ENCODE data around the gene RSPH9.
"Not testable (repeated sequence)": the region's sequence is repeated elsewhere in the genome, so short reads cannot be mapped to it uniquely, and the experiment has no call there.

Gene RSPH9

GRCh38 chr6:43689421-43689820 is 44.6 kb downstream of the RSPH9 start:
- no peak for DNase-seq

- DNase-seq, result peak; percentile 55
Measured at GRCh38 chr6:43695215-43695966, 50.6 kb downstream of the RSPH9 start.

GRCh38 chr6:43695967-43696291 is 51.1 kb downstream of the RSPH9 start:
- no peak for DNase-seq

- peak; percentile 85 for DNase-seq
Measured at GRCh38 chr6:43697421-43697820, 52.6 kb downstream of the RSPH9 start.

GRCh38 chr6:43698584-43699349 is 53.9 kb downstream of the RSPH9 start:
- DNase-seq, result no peak

- DNase-seq, result peak; percentile 80
Measured at GRCh38 chr6:43699564-43700186, 54.8 kb downstream of the RSPH9 start.

- not testable (repeated sequence) for DNase-seq
Measured at GRCh38 chr6:43700939-43701560, 56.2 kb downstream of the RSPH9 start.

GRCh38 chr6:43702171-43702533 is 57.3 kb downstream of the RSPH9 start:
- peak; percentile 59 for DNase-seq

GRCh38 chr6:43702534-43703440 is 58.0 kb downstream of the RSPH9 start:
- DNase-seq, result peak; percentile 99

- peak; percentile 49 for DNase-seq
Measured at GRCh38 chr6:43703512-43704429, 58.9 kb downstream of the RSPH9 start.

GRCh38 chr6:43705996-43706395 is 61.2 kb downstream of the RSPH9 start:
- peak; percentile 18 for DNase-seq

GRCh38 chr6:43706788-43707187 is 62.0 kb downstream of the RSPH9 start:
- no peak for DNase-seq

- DNase-seq, result no peak
Measured at GRCh38 chr6:43707269-43707668, 62.4 kb downstream of the RSPH9 start.

- no peak for DNase-seq
Measured at GRCh38 chr6:43707767-43708166, 62.9 kb downstream of the RSPH9 start.

GRCh38 chr6:43708860-43709653 is 64.2 kb downstream of the RSPH9 start:
- no peak for DNase-seq

- no peak for DNase-seq
Measured at GRCh38 chr6:43709654-43710303, 64.9 kb downstream of the RSPH9 start.

- no peak for DNase-seq
Measured at GRCh38 chr6:43710576-43710975, 65.7 kb downstream of the RSPH9 start.

- DNase-seq, result no peak
Measured at GRCh38 chr6:43712579-43712978, 67.7 kb downstream of the RSPH9 start.

GRCh38 chr6:43713643-43714310 is 68.9 kb downstream of the RSPH9 start:
- no peak for DNase-seq

All from NCI-H82 (cell line).